ENCODE measurements around the gene MDM2. TPM values are rescaled to one million over a fixed set of nuclear protein-coding genes. Genes with fewer than 3 reads are reported as not detected.
"Not testable (repeated sequence)": the region's sequence is repeated elsewhere in the genome, so short reads cannot be mapped to it uniquely, and the experiment has no call there.

Gene MDM2
- total and polyA plus RNA-seq, 11 donors: 16.2 to 78.8 (median 49.0) TPM

DNA sequence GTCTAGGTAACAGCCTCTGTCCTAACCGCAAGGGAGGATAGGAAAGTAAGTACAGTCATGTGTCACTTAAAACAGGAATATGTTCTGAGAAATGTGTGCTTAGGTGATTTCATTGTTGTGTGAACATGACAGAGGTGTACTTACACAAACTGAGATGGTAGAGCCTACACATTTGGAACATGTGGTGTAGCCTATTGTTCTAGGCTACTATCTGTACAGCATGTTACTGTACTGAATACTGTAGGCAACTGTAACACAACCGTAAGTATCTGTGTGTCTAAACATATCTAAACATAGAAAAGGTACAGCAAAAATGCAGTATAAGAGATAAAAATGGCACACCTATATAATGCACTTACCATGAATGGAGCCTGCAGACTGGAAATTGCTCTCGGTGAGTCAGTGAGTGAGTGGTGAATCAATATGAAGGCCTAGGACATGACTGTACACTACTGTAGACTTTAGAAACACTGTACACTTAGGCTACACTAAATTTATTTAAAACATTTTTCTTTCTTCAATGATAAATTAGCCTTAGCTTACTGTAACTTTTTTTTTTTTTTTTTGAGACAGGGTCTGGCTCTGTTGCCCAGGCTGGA, 13.2 kb upstream of the MDM2 start:
- TF ChIP-seq, protein P1, sequence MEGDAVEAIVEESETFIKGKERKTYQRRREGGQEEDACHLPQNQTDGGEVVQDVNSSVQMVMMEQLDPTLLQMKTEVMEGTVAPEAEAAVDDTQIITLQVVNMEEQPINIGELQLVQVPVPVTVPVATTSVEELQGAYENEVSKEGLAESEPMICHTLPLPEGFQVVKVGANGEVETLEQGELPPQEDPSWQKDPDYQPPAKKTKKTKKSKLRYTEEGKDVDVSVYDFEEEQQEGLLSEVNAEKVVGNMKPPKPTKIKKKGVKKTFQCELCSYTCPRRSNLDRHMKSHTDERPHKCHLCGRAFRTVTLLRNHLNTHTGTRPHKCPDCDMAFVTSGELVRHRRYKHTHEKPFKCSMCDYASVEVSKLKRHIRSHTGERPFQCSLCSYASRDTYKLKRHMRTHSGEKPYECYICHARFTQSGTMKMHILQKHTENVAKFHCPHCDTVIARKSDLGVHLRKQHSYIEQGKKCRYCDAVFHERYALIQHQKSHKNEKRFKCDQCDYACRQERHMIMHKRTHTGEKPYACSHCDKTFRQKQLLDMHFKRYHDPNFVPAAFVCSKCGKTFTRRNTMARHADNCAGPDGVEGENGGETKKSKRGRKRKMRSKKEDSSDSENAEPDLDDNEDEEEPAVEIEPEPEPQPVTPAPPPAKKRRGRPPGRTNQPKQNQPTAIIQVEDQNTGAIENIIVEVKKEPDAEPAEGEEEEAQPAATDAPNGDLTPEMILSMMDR (IDR thresholded peaks at IDR 0.05): no peak
- no peak for TF ChIP-seq POLR2A (IDR thresholded peaks at IDR 0.05)
- Histone ChIP-seq H3K36me3 (no peaks in the 10 kb centered on the region), H3K4me3 (no peak overlapping the region), H3K27me3 (no peaks in the 10 kb centered on the region), H3K27ac (no peak overlapping the region), H3K4me1 (no peaks in the 10 kb centered on the region), H3K9me3 (no peaks in the 10 kb centered on the region)
- WGBS, 4 donors: 94 to 98% (median 95%) methylated on average over 3 of the region's 3 CpGs
- intact Hi-C loops (cut with DNase I): no loop called here
- ATAC-seq (no peak), DNase-seq (no peak)

DNA sequence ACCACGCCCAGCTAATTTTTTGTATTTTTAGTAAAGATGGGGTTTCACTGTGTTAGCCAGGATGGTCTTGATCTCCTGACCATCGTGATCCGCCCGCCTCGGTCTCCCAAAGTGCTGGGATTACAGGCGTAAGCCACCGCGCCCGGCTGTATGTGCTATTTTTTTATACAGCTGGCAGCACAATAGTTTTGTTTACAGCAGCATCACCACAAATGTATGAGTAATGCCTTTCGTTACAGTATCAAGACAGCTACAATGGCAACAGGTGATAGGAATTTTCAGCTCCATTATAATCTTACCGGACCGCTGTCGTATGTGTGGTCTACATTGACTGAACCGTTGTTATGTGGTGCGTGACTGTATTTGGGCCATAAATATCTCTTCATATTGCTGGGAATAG, 11.6 kb upstream of the MDM2 start:
- no peak overlapping the region for H3K27ac ChIP-seq
- TF ChIP-seq POLR2A (IDR thresholded peaks at IDR 0.05): no peak
- TF ChIP-seq, protein P1 (IDR thresholded peaks at IDR 0.05): no peak
- H3K9me3 ChIP-seq: no peaks in the 10 kb centered on the region
- intact Hi-C loops (cut with DNase I): no loop called here
- H3K4me3 ChIP-seq: no peak overlapping the region
- ATAC-seq: no peak
- H3K36me3 ChIP-seq: no peaks in the 10 kb centered on the region
- no peaks in the 10 kb centered on the region for H3K27me3 ChIP-seq
- H3K4me1 ChIP-seq: no peaks in the 10 kb centered on the region
- WGBS, 4 donors: 97 to 98% (median 97%) methylated on average over 15 of the region's 15 CpGs
- DNase-seq: no peak

GRCh38 chr12:68798882-68799234, 9.1 kb upstream of the MDM2 start:
- H3K27me3 ChIP-seq: no peaks in the 10 kb centered on the region
- H3K4me3 ChIP-seq: no peak overlapping the region
- no peak for ATAC-seq
- no peak for DNase-seq
- no peaks in the 10 kb centered on the region for H3K9me3 ChIP-seq
- intact Hi-C loops (cut with DNase I): no loop called here
- H3K36me3 ChIP-seq: no peaks in the 10 kb centered on the region
- peaks cover 0 to 4% (median 0%) of the 10 kb centered on the region in 12 donors for H3K4me1 ChIP-seq
- no peak overlapping the region for H3K27ac ChIP-seq
- 90 to 100% (median 94%) methylated on average over 1 of the region's 1 CpG for WGBS, 4 donors
- TF ChIP-seq POLR2A (IDR thresholded peaks at IDR 0.05): no peak
- TF ChIP-seq, protein P1 (IDR thresholded peaks at IDR 0.05): no peak

GRCh38 chr12:68800294-68800693, 7.7 kb upstream of the MDM2 start:
- Histone ChIP-seq H3K36me3 (no peaks in the 10 kb centered on the region), H3K27me3 (no peaks in the 10 kb centered on the region), H3K4me1 (peaks cover 0 to 4% (median 0%) of the 10 kb centered on the region in 12 donors), H3K27ac (no peak overlapping the region), H3K4me3 (no peak overlapping the region), H3K9me3 (no peaks in the 10 kb centered on the region)
- no peak for ATAC-seq
- DNase-seq: no peak
- no peak for TF ChIP-seq POLR2A (IDR thresholded peaks at IDR 0.05)
- TF ChIP-seq, protein P1 (IDR thresholded peaks at IDR 0.05): no peak
- WGBS, 4 donors: 95 to 97% (median 96%) methylated on average over 5 of the region's 5 CpGs
- intact Hi-C loops (cut with DNase I): loop anchor here in 3 of 10 donors (5.0 to 10.0 kb wide), 3 partner anchors 53 to 465 kb away; partner anchors contain the start of genes SLC35E3 (in 2 of the 3) and MDM1 (in 1 of the 3)

DNA sequence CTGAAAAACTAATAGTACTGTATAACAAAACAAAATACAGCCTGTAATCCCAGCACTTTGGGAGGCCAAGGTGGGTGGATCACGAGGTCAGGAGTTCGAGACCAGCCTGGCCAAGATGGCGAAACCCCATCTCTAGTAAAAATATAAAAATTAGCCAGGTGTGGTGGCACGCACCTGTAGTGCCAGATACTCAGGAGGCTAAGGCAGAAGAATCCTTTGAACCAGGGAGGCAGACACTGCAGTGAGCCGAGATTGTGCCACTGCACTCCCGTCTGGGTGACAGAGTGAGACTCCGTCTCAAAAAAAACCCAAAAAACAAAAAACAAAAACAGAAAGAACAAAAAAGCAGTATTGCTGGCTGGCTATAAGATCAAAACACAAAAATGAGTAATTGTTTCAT, 6.9 kb upstream of the MDM2 start:
- H3K36me3 ChIP-seq, H3K9me3 ChIP-seq, DNase-seq, H3K27ac ChIP-seq, ATAC-seq, H3K4me1 ChIP-seq, H3K27me3 ChIP-seq, H3K4me3 ChIP-seq: not testable (repeated sequence)
- 90 to 97% (median 95%) methylated on average over 7 of the region's 7 CpGs for WGBS, 4 donors
- intact Hi-C loops (cut with DNase I): loop anchor here in 3 of 10 donors (5.0 to 10.0 kb wide), 3 partner anchors 54 to 466 kb away; partner anchors contain the start of genes SLC35E3 (in 2 of the 3) and MDM1 (in 1 of the 3)

DNA sequence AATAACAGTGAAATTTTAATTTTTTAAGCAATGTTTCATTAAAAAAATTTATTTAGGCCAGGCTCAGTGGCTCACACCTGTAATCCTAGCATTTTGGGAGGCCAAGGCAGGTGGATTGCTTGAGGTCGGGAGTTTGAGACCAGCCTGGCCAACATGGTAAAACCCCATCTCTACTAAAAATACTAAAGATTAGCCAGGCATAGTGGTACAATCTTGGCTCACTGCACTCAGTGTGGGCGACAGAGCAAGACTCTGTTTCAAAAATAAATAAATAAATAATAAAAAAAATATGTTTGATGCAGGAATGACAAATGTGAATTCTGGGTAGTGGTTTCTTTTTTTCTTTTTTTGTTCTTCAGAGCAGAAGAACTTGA, 5.6 kb upstream of the MDM2 start:
- H3K27me3 ChIP-seq, H3K9me3 ChIP-seq, DNase-seq, H3K4me3 ChIP-seq, H3K4me1 ChIP-seq, H3K27ac ChIP-seq, ATAC-seq, H3K36me3 ChIP-seq: not testable (repeated sequence)
- WGBS, 4 donors: 80 to 91% (median 87%) methylated on average over 2 of the region's 2 CpGs
- intact Hi-C loops (cut with DNase I): loop anchor here in 3 of 10 donors (5.0 to 10.0 kb wide), 3 partner anchors 55 to 468 kb away; partner anchors contain the start of genes SLC35E3 (in 2 of the 3) and MDM1 (in 1 of the 3)

DNA sequence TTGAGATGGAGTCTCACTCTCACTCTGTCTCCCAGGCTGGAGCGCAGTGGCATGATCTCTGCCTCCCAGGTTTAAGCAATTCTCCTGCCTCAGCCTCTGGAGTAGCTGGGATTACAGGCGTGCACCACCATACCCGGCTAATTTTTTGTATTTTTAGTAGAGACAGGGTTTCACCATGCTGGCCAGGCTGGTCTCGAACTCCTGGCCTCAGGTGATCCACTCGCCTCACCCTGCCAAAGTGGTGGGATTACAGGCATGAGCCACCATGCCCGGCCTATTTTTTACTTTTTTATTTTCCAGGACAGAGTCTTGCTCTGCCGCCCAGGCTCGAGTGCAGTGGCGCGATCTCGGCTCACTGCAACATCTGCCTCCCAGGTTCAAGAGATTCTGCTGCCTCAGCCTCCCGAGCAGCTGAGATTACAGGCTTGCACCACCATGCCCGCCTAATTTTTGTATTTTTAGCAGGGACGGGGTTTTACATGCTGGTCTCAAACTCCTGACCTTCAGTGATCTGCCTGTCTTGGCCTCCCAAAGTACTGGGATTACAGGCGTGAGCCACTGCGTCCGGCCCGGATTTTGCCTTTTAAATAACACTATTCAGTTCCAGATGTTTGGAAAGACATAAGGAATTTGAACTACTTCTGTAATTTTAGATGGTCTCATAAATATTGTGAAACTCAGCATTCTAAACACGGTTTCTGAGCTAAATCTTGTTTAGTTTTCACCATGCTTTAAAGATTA, 4.9 kb upstream of the MDM2 start:
- H3K27me3 ChIP-seq, ATAC-seq, H3K4me3 ChIP-seq, H3K36me3 ChIP-seq, DNase-seq, H3K27ac ChIP-seq, H3K4me1 ChIP-seq, H3K9me3 ChIP-seq: not testable (repeated sequence)
- 95 to 97% (median 96%) methylated on average over 19 of the region's 19 CpGs for WGBS, 4 donors
- intact Hi-C loops (cut with DNase I): loop anchor here in 3 of 10 donors (5.0 to 10.0 kb wide), 3 partner anchors 56 to 468 kb away; partner anchors contain the start of genes SLC35E3 (in 2 of the 3) and MDM1 (in 1 of the 3)

All from heart left ventricle (tissue), 16 donors.